C4-2B (cell line): Measurements from ENCODE around the gene FGF22.
"Not testable (repeated sequence)": the region's sequence is repeated elsewhere in the genome, so short reads cannot be mapped to it uniquely, and the experiment has no call there.

ENCODE experiments used
- H3K27ac ChIP-seq: fragments of 450-650 bp; 2 replicates; pipeline ENCODE4 v1.5.1; 2017
- ZFX ChIP-seq: fragments of 450-650 bp; IDR thresholded peaks from 2 replicates; pipeline ENCODE4 v1.6.1; 2017
- TF ChIP-seq, protein P1 (sequence below): fragments of 450-650 bp; conservative IDR thresholded peaks from 2 replicates; pipeline ENCODE4 v1.5.1; 2017; ENCODE audit warnings: mild to moderate bottlenecking

The FGF22 gene

DNA sequence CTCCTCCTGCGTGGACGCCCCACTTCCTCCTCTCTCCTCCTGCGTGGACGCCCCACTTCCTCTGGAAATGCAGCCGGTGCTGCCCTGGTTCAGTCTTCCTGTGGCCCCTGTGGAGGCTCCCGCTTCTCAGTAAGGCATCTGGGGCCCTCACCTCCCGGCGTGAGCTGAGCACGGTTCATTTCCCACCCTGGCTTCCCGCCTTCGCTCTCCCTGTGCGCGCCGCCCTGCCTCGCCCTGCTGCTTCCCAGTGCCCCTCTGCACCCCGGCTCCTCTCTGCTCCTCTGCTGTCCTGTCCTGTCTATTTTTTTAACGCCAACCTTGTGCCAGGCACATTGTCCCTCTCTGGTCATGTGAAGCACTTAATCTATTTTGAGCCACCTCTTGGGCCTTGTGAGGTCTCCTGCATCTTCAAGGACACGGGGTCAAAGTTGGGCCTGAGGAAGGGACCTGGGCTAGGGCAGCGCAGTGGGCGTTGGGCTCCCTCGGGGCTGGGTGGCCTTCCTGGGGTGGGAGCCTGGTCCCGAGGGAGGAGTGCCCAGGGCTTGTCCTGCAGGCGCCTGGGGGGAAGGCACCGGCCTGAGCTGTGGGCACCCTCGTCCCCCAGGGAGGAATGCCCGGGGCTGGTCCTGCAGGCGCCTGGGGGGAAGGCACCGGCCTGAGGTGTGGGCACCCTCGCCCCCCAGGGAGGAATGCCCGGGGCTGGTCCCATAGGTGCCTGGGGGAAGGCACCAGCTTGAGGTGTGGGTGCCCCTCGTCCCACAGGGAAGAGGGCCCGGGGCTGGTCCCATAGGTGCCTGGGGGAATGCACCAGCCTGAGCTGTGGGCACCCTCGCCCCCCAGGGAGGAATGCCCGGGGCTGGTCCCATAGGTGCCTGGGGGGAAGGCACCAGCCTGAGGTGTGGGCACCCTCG is 37.0 kb upstream of the FGF22 start:
- TF ChIP-seq ZFX = no peak
- TF ChIP-seq, protein P1, sequence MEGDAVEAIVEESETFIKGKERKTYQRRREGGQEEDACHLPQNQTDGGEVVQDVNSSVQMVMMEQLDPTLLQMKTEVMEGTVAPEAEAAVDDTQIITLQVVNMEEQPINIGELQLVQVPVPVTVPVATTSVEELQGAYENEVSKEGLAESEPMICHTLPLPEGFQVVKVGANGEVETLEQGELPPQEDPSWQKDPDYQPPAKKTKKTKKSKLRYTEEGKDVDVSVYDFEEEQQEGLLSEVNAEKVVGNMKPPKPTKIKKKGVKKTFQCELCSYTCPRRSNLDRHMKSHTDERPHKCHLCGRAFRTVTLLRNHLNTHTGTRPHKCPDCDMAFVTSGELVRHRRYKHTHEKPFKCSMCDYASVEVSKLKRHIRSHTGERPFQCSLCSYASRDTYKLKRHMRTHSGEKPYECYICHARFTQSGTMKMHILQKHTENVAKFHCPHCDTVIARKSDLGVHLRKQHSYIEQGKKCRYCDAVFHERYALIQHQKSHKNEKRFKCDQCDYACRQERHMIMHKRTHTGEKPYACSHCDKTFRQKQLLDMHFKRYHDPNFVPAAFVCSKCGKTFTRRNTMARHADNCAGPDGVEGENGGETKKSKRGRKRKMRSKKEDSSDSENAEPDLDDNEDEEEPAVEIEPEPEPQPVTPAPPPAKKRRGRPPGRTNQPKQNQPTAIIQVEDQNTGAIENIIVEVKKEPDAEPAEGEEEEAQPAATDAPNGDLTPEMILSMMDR = no peak
- H3K27ac ChIP-seq = no peak overlapping the region

DNA sequence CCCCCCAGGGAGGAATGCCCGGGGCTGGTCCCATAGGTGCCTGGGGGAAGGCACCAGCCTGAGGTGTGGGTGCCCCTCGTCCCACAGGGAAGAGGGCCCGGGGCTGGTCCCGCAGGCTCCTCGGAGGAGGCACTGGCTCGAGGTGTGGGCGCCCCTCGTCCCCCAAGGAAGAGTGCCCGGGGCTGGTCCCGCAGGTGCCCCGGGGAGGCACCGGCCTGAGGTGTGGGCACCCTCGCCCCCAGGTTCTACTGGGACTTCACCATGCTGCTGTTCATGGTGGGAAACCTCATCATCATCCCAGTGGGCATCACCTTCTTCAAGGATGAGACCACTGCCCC is 36.4 kb upstream of the FGF22 start:
- not testable (repeated sequence) for H3K27ac ChIP-seq

DNA sequence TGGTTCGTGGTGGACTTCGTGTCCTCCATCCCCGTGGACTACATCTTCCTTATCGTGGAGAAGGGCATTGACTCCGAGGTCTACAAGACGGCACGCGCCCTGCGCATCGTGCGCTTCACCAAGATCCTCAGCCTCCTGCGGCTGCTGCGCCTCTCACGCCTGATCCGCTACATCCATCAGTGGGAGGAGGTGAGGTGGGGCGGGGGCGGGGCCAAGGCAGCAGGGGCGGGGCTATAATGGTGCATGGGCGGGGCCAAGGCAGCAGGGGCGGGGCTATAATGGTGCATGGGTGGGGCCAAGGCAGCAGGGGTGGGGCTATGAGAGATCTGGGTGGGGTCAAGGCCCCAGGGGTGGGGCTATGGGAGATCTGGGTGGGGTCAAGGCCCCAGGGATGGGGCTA is 35.9 kb upstream of the FGF22 start:
- not testable (repeated sequence) for H3K27ac ChIP-seq

DNA sequence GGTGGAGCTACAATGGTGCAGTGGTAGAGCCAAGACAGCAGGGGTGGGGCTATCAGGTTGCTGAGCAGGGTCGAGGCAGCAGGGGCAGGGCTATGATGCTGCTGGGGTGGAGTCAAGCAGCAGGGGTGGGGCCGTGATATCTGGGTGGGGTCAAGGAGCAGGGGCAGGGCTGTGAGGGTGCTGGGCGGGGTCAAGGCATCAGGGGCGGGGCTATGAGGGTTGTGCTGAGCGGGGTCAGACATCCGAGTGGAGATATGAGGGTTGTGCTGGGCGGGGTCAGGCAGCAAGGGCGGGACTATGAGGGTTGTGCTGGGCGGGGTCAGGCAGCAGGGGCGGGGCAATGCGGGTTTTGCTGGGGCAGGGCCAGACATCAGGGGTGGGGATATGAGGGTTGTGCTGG is 35.3 kb upstream of the FGF22 start:
- H3K27ac ChIP-seq = no peak overlapping the region
- TF ChIP-seq, protein P1 = no peak

DNA sequence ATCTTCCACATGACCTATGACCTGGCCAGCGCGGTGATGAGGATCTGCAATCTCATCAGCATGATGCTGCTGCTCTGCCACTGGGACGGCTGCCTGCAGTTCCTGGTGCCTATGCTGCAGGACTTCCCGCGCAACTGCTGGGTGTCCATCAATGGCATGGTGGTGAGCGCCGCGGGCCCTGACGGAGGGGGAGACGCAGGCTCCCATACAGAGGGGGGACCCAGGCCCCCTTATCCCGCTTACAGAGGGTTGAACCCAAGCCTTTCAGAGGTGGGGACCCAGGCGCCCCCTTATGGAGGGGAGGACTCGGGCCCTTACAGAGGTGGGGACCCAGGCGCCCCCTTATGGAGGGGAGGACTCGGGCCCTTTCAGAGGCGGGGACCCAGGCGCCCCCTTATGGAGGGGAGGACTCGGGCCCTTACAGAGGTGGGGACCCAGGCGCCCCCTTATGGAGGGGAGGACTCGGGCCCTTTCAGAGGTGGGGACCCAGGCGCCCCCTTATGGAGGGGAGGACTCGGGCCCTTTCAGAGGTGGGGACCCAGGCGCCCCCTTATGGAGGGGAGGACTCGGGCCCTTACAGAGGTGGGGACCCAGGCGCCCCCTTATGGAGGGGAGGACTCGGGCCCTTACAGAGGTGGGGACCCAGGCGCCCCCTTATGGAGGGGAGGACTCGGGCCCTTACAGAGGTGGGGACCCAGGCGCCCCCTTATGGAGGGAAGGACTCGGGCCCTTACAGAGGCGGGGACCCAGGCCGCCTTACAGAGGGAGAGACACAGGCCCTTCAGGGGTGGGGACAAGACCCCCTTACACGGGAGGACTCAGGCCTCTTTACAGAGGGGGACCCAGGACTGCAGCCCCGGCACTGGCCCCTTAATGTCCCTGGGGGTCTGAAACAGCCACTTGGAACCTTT is 34.4 kb upstream of the FGF22 start:
- not testable (repeated sequence) for H3K27ac ChIP-seq

DNA sequence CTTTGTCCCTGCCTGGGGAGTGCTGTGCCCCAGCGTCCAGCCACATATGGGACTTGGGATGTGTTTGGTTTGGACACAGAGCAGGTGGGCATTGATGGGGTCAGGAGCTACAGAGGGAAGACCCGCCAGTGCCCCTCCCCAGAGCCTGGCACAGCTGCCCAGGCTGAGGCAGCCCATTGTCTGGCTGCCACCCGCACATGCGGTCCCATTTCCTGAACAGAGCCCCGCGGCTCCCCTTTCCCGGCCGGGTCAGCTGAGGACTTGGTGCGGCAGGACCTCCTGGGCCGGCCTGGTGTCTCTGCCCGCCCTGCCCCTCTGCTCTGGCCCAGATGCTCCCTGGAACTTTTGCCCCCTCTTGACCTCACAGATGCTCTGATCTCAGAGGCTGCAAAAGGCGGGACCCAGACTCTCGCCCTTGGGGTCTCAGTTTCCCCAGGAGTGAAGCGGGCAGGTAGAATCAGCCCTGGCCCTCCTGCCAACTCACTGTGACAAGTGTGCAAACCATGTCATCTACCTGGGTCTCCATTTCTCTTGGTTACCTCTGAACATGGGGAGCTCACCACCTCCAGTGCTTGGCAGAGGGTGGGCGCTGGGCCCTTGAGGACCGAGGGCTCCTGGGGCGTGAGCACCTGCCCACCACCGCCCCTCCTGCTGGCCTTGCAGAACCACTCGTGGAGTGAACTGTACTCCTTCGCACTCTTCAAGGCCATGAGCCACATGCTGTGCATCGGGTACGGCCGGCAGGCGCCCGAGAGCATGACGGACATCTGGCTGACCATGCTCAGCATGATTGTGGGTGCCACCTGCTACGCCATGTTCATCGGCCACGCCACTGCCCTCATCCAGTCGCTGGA is 32.2 kb upstream of the FGF22 start:
- TF ChIP-seq ZFX = no peak
- TF ChIP-seq, protein P1 = no peak
- no peak overlapping the region for H3K27ac ChIP-seq

DNA sequence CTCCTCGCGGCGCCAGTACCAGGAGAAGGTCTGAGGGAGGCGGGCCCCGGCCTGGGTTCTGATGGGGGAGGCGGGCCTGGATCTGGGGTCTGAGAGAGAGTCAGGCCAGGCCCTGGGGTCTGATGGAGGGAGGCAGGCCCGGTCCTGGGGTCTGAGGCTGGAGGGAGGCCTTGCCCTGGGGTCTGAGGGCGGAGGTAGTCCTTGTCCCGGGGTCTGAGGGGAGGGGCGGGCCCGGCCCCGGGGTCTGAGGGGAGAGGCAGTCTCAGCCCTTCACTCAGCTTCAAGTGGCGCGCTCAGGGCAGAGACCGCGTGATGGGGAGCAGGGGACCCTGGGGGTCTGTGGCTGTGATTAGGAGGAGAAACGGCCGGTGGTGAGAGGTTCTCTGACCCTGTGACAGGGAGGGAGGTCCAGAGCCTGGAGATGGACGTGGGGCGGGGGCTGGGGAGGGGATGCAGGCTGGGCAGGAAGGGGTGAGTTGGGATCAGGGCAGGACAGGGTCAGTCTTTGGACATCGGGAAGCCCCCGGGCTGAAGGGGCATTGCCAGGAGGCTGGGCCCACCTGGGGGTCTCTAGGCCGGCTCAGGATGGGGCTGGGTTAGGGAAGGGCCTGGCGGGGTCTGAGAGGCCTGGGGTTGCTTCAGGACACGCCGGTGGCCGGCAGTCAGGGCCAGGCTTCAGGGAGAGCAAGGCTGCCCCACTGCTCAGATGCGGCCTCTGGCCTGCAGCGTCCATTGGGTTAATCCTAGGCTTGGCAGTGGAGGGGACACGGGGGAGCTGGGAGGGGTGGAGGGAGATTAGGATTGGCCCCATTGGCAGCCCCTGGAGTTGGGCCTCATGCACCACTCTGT is 31.3 kb upstream of the FGF22 start:
- H3K27ac ChIP-seq = no peak overlapping the region

DNA sequence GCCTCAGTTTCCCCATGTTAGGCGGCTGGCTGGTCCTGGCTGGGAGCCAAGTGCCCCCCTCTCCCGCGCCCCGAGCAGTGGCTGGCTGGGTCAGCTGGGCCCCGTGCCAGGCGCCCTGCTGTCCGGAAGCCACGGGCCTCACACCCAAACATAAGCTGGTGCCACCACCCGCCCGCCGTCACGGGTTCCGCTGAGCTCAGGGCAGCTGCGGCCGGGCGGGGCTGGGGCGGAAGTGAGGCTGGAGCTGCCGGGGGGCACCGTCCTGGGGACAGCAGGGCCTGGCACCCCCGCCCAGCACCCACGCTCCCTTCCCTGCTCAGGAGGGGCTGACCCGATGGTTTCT is 30.7 kb upstream of the FGF22 start:
- TF ChIP-seq, protein P1 = no peak
- no peak for TF ChIP-seq ZFX
- H3K27ac ChIP-seq = no peak overlapping the region

More for the DNA sequence above, 31.3 kb upstream of the FGF22 start:
- TF ChIP-seq, protein P1 = no peak
- no peak for TF ChIP-seq ZFX
